HG03442 (cell line): ENCODE results near the gene CSNK1D.

Experiments used
- ATAC-seq: cut with Tn5 transposase; IDR thresholded peaks from one replicate; pipeline ENCODE4 v1.9.1; 2021; ENCODE audit warnings: mild to moderate bottlenecking, moderate library complexity; ENCODE audit not compliant: unreplicated experiment

Gene CSNK1D

GRCh38 chr17:82311971-82312370, 38.5 kb upstream of the CSNK1D start:
- no peak for ATAC-seq

GRCh38 chr17:82310877-82311276, 37.4 kb upstream of the CSNK1D start:
- ATAC-seq = no peak

GRCh38 chr17:82309656-82310570, 36.4 kb upstream of the CSNK1D start:
- no peak for ATAC-seq

GRCh38 chr17:82305727-82306300, 32.3 kb upstream of the CSNK1D start:
- ATAC-seq = no peak

GRCh38 chr17:82304826-82305726, 31.6 kb upstream of the CSNK1D start:
- no peak for ATAC-seq

GRCh38 chr17:82303944-82304808, 30.7 kb upstream of the CSNK1D start:
- ATAC-seq = no peak

GRCh38 chr17:82302991-82303943, 29.8 kb upstream of the CSNK1D start:
- ATAC-seq = no peak

GRCh38 chr17:82302568-82302963, 29.1 kb upstream of the CSNK1D start:
- ATAC-seq = no peak

GRCh38 chr17:82301916-82302567, 28.5 kb upstream of the CSNK1D start:
- ATAC-seq = no peak

GRCh38 chr17:82301300-82301915, 27.9 kb upstream of the CSNK1D start:
- ATAC-seq = no peak

- ATAC-seq = no peak
Observed at GRCh38 chr17:82300707-82301270, 27.3 kb upstream of the CSNK1D start.

- ATAC-seq = no peak
Observed at GRCh38 chr17:82300228-82300627, 26.7 kb upstream of the CSNK1D start.

GRCh38 chr17:82299452-82299851, 26.0 kb upstream of the CSNK1D start:
- ATAC-seq = no peak

- ATAC-seq = no peak
Observed at GRCh38 chr17:82298538-82299421, 25.3 kb upstream of the CSNK1D start.

GRCh38 chr17:82297714-82298537, 24.4 kb upstream of the CSNK1D start:
- peak; percentile 52 for ATAC-seq

- no peak for ATAC-seq
Observed at GRCh38 chr17:82297280-82297713, 23.8 kb upstream of the CSNK1D start.
